Small intestine (tissue), 7 donors: ENCODE data around the gene GALNT11. TPM values are rescaled to one million over a fixed set of nuclear protein-coding genes. Genes with fewer than 3 reads are reported as not detected.
"Not testable (repeated sequence)": the region's sequence is repeated elsewhere in the genome, so short reads cannot be mapped to it uniquely, and the experiment has no call there.

Experiments
- DNase-seq, 2 donors: peaks; one replicate each; pipeline versions ENCODE4 v3.0.0 to v3.0.0-alpha.2; 2013
- FAIRE-seq: peaks from 2 replicates; lab custom pipeline; 2012; peaks lifted over from hg19 to GRCh38; lab: Jason Lieb, UNC
- H3K27ac ChIP-seq, 3 donors: one replicate each; pipeline ENCODE4 v1.5.1; 2013; ENCODE audit warnings: low read length in 2 of 3, mild to moderate bottlenecking in 2 of 3, control low read depth in 1 of 3, inconsistent platforms in 1 of 3, low read depth in 1 of 3, moderate library complexity in 1 of 3
- H3K27me3 ChIP-seq, 3 donors: one replicate each; pipeline ENCODE4 v1.6.1; 2013; ENCODE audit warnings: low read length in 3 of 3, inconsistent platforms in 1 of 3; ENCODE audit not compliant: control insufficient read depth in 3 of 3, insufficient read depth in 3 of 3
- H3K36me3 ChIP-seq, 3 donors: one replicate each; pipeline ENCODE4 v1.6.1; 2013; ENCODE audit warnings: low read length in 3 of 3, inconsistent platforms in 1 of 3, low read depth in 1 of 3, mild to moderate bottlenecking in 1 of 3, moderate library complexity in 1 of 3; ENCODE audit not compliant: control insufficient read depth in 3 of 3, insufficient read depth in 2 of 3
- H3K4me1 ChIP-seq, 3 donors: one replicate each; pipeline ENCODE4 v1.6.1; 2013; ENCODE audit warnings: low read length in 2 of 3, inconsistent platforms in 1 of 3, low read depth in 1 of 3, mild to moderate bottlenecking in 1 of 3, moderate library complexity in 1 of 3; ENCODE audit not compliant: control insufficient read depth in 3 of 3, insufficient read depth in 2 of 3
- H3K4me3 ChIP-seq, 3 donors: one replicate each; pipeline ENCODE4 v1.5.1; 2013; ENCODE audit warnings: low read length in 3 of 3, control low read depth in 1 of 3, inconsistent platforms in 1 of 3, low read depth in 1 of 3, mild to moderate bottlenecking in 1 of 3, moderate library complexity in 1 of 3
- H3K9me3 ChIP-seq, 2 donors: one replicate each; pipeline ENCODE4 v1.6.1; 2013; ENCODE audit warnings: low read depth in 1 of 2, low read length in 1 of 2; ENCODE audit not compliant: control insufficient read depth in 2 of 2, insufficient read depth in 1 of 2
- WGBS, 3 donors: extraction: QIAGEN DNeasy Blood & Tissue Kit; methylation state at CpG; one replicate each; pipeline ENCODE4 v1.1.7; 2013; 5-methylcytosine and 5-hydroxymethylcytosine counted together
- polyA plus RNA-seq, 4 donors: library from polyadenylated mRNA; stranded (reverse) in 3 of 4; unstranded in 1 of 4; fragments of 200-250 nt in 3 of 4; fragments of 120-200 nt in 1 of 4; gene quantifications; one replicate each; pipeline versions ENCODE4 v1.2.1 to v1.2.3, GENCODE V29; 2013
- donor health status: healthy with polysubstance abuse.
- donor health status: control.
- donor health status: control.
- donor health status: Bipolar disorder and iron deficiency.
- donor health status: healthy.

Gene GALNT11
- polyA plus RNA-seq, 4 donors = 8.1 to 39.7 (median 17.6) TPM

DNA sequence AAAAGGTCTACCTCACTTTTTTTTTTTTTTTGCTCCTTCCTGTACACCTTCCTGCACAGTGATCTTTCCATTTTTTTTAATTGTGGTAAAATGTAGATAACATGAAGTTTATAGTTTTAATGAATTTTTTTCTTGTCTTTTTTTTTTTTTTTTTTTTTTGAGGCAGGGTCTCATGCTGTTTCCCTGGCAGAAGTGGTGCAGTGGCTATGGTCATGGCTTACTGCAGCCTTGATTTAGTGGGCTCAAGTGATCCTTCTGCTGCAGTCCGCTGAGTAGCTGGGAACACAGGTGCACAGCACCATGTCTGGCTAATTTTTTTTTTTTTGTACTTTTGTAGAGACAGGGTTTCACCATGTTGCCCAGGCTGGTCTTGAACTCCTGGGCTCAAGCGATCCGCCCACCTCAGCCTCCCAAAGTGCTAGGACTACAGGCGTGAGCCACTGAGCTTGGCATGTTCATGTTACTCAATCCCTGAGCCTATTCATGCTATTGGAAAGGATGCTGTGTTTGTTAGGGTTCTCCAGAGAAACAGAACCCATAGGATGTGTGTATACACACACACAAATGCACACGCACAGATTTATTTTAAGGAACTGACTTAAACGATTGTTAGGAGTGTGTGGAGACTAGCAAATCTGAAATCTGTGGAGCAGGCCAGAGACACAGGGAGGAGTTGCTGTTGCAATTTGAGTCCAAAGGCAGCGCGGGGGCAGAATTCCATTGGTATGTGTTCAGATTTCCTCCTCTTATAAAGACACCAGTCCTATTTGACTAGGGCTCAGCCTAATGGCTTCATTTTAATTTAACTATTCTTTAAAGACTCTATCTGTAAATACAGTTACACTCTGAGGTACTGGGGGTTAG lies 29.1 kb downstream of the GALNT11 start:
- Histone ChIP-seq H3K9me3 (peaks cover 0 to 3% of the 10 kb centered on the region in 2 donors), H3K27me3 (no peaks in the 10 kb centered on the region), H3K4me3 (no peak overlapping the region), H3K4me1 (peaks cover 0 to 2% (median 0%) of the 10 kb centered on the region in 3 donors), H3K27ac (no peak overlapping the region), H3K36me3 (peaks cover 0 to 2% (median 0%) of the 10 kb centered on the region in 3 donors)
- FAIRE-seq (no peak), DNase-seq (peak in 1 of 2 donors; percentile 6)
- WGBS, 3 donors = 84 to 90% (median 90%) methylated on average over 8 of the region's 8 CpGs

DNA sequence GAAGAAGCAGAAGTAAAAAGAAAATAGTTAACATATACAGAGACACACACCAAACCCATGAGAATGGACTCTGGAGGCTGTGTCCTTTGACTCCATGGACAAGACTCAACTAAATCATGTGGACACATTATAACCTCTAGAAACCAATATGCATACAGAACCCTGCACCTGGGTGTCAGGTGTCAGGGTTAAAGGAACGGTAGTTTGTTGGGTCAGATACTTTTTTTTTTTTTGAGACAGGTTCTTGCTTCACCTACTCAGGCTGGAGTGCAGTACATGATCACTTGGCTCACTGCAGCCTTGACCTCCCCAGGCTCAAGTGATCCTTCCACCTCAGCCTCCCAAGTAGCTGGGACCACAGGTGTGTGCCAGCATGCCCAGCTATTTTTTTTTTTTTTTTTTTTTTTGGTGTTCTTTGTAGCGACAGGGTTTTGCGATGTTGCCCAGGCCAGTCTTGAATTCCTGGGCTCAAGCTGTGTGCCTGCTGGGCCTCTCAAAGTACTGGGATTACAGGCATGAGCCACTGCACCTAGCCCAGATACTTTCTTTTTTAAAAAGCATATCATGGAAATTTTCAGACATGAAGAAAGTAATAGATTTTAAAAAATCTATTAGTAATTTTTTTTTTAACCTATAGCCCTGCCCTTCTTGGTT lies 31.3 kb downstream of the GALNT11 start:
- FAIRE-seq (no peak), DNase-seq (no peak)
- Histone ChIP-seq H3K4me3 (no peak overlapping the region), H3K36me3 (no peaks in the 10 kb centered on the region), H3K27ac (no peak overlapping the region), H3K9me3 (no peaks in the 10 kb centered on the region), H3K4me1 (no peaks in the 10 kb centered on the region), H3K27me3 (no peaks in the 10 kb centered on the region)
- 73 to 96% (median 89%) methylated on average over 3 of the region's 3 CpGs for WGBS, 3 donors

DNA sequence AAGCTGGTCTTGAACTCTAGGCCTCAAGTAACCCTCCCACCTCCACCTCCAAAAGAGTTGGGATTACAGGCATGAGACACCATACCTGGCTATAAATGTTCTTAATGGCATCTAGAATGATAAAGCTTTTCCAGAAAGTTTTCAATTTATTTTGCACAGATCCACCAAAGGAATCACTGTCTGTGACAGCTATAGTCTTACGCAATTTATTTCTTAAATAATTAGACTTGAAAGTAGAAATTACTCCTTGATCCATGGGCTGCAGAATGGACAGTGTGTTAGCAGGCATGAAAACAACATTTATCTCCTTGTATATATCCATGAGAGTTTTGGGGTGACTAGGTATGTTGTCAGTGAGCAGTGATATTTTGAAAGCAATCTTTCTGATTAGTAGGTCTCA lies 33.8 kb downstream of the GALNT11 start:
- 99 to 100% (median 100%) methylated on average over 1 of the region's 1 CpG for WGBS, 3 donors
- H3K27me3 ChIP-seq = no peaks in the 10 kb centered on the region
- H3K4me1 ChIP-seq = no peaks in the 10 kb centered on the region
- no peak overlapping the region for H3K27ac ChIP-seq
- no peak overlapping the region for H3K4me3 ChIP-seq
- no peak for DNase-seq
- H3K36me3 ChIP-seq = no peaks in the 10 kb centered on the region
- no peaks in the 10 kb centered on the region for H3K9me3 ChIP-seq
- no peak for FAIRE-seq

DNA sequence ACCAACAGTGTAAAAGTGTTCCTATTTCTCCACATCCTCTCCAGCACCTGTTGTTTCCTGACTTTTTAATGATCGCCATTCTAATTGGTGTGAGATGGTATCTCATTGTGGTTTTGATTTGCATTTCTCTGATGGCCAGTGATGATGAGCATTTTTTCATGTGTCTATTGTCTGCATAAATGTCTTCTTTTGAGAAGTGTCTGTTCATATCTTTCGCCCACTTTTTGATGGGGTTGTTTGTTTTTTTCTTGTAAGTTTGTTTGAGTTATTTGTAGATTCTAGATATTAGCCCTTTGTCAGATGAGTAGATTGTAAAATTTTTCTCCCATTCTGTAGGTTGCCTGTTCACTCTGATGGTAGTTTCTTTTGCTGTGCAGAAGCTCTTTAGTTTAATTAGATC lies 35.6 kb downstream of the GALNT11 start:
- H3K27me3 ChIP-seq, H3K36me3 ChIP-seq, H3K27ac ChIP-seq, H3K4me1 ChIP-seq, H3K4me3 ChIP-seq, DNase-seq, H3K9me3 ChIP-seq, FAIRE-seq: not testable (repeated sequence)
- WGBS, 3 donors = 58 to 100% (median 96%) methylated on average over 1 of the region's 2 CpGs

DNA sequence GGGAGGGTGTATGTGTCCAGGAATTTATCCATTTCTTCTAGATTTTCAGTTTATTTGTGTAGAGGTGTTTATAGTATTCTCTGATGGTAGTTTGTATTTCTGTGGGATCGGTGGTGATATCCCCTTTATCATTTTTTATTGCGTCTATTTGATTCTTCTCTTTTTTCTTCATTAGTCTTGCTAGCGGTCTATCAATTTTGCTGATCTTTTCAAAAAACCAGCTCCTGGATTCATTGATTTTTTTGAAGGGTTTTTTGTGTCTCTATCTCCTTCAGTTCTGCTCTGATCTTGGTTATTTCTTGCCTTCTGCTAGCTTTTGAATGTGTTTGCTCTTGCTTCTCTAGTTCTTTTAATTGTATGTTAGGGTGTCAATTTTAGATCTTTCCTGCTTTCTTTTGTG lies 37.7 kb downstream of the GALNT11 start:
- H3K27ac ChIP-seq, H3K9me3 ChIP-seq, H3K36me3 ChIP-seq, H3K4me3 ChIP-seq, FAIRE-seq, H3K27me3 ChIP-seq, H3K4me1 ChIP-seq, DNase-seq: not testable (repeated sequence)
- 74 to 93% (median 88%) methylated on average over 3 of the region's 3 CpGs for WGBS, 3 donors

DNA sequence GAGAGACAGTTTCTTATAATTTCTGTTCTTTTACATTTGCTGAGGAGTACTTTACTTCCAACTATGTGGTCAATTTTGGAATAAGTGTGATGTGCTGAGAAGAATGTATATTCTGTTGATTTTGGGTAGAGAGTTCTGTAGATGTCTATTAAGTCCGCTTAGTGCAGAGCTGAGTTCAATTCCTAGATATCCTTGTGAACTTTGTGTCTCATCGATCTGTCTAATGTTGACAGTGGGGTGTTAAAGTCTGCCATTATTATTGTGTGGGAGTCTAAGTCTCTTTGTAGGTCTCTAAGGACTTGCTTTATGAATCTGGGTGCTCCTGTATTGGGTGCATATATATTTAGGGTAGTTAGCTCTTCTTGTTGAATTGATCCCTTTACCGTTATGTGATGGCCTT lies 38.3 kb downstream of the GALNT11 start:
- not testable (repeated sequence) for H3K36me3 ChIP-seq, H3K4me3 ChIP-seq, H3K4me1 ChIP-seq, H3K9me3 ChIP-seq, H3K27me3 ChIP-seq, DNase-seq, H3K27ac ChIP-seq, FAIRE-seq
- 96 to 98% (median 96%) methylated on average over 3 of the region's 3 CpGs for WGBS, 3 donors

DNA sequence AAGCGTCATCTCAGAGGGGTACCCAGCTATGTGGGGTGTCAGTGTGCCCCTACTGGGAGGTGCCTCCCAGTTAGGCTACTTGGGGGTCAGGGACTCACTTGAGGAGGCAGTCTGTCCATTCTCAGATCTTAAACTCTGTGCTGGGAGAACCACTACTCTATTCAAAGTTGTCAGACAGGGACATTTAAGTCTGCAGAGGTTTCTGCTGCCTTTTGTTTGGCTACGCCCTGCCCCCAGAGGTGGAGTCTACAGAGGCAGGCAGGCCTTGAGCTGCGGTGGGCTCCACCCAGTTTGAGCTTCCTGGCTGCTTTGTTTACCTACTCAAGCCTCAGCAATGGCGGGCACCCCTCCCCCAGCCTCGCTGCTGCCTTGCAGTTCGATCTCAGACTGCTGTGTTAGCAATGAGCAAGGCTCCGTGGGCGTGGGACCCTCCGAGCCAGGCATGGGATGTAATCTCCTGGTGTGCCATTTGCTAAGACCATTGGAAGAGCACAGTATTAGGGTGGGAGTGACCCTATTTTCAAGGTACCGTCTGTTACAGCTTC lies 40.4 kb downstream of the GALNT11 start:
- H3K4me3 ChIP-seq, DNase-seq, H3K27ac ChIP-seq, H3K4me1 ChIP-seq, FAIRE-seq, H3K36me3 ChIP-seq, H3K27me3 ChIP-seq: not testable (repeated sequence)
- whole genome bisulfite sequencing, 3 donors = 86 to 91% (median 87%) methylated on average over 9 to 10 of the region's 10 CpGs
- H3K9me3 ChIP-seq = peaks cover 0 to 19% of the 10 kb centered on the region in 2 donors

DNA sequence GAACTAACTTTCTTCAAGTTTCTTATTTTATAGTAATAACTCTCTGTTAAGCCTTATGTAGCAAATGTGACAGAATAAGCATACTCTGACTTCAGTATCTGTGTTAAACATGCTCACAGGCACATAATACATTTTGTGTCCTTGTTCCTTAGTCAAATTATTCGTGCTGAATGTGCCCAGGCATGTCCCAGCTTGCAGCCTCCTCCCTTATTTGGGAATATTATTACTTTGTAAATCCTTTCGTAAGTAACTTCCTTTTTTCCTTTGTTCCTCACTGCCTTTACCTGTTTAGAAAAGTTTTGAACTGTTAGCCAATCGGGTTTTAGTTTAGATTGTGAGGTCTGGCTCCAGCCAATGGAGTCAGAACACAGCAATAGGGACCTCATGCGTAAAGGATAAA lies 46.9 kb downstream of the GALNT11 start:
- FAIRE-seq (no peak), DNase-seq (no peak)
- H3K36me3 ChIP-seq = no peaks in the 10 kb centered on the region

More for the DNA sequence above, 46.9 kb downstream of the GALNT11 start:
- H3K4me1 ChIP-seq = no peaks in the 10 kb centered on the region
- H3K27me3 ChIP-seq = no peaks in the 10 kb centered on the region
- no peak overlapping the region for H3K27ac ChIP-seq
- H3K4me3 ChIP-seq = no peak overlapping the region
- H3K9me3 ChIP-seq = peaks cover 0 to 16% of the 10 kb centered on the region in 2 donors
- WGBS, 3 donors = 86 to 89% (median 87%) methylated on average over 4 of the region's 4 CpGs
